HepG2 (cell line): ENCODE data around the gene C2CD2. TPM values are rescaled to one million over a fixed set of nuclear protein-coding genes. Genes with fewer than 3 reads are reported as not detected.

Experiments used
- CCDC6 ChIP-seq: sonication (generic); formaldehyde crosslinking; IDR thresholded peaks from 2 replicates; pipeline ENCODE4 v1.8.1; 2022; ENCODE audit warnings: mild to moderate bottlenecking, missing genetic modification reagents, moderate library complexity
- CHD2 ChIP-seq: IDR thresholded peaks from 2 replicates; pipeline ENCODE4 v1.6.1; 2011; ENCODE audit warnings: low read depth, low read length, improper control_type of control experiment
- HOXD1 ChIP-seq: sonication (generic); formaldehyde crosslinking; IDR thresholded peaks from 2 replicates; pipeline ENCODE4 v1.5.0; 2020; ENCODE audit warnings: missing genetic modification reagents
- KLF15 ChIP-seq: sonication (generic); formaldehyde crosslinking; IDR thresholded peaks from 2 replicates; pipeline ENCODE4 v1.8.1; 2023; ENCODE audit warnings: borderline replicate concordance, mild to moderate bottlenecking, inconsistent platforms, missing genetic modification reagents, mixed read lengths
- NAIF1 ChIP-seq: sonication (generic); formaldehyde crosslinking; IDR thresholded peaks from 2 replicates; pipeline ENCODE4 v1.5.0; 2020; ENCODE audit warnings: mild to moderate bottlenecking, missing genetic modification reagents, borderline replicate concordance
- NFYC ChIP-seq: IDR thresholded peaks from 2 replicates; pipeline ENCODE4 v1.6.1; 2016; ENCODE audit warnings: missing genetic modification reagents, missing compliant biosample characterization
- NR2F6 ChIP-seq, 2 experiments: IDR thresholded peaks; 2 replicates each; pipeline ENCODE4 v1.6.1; 2016; ENCODE audit warnings: antibody characterized with exemption in 1 of 2, mild to moderate bottlenecking in 1 of 2
- PAWR ChIP-seq: sonication (generic); formaldehyde crosslinking; IDR thresholded peaks from 2 replicates; pipeline ENCODE4 v1.4.0; 2020; ENCODE audit warnings: missing genetic modification reagents, mild to moderate bottlenecking, borderline replicate concordance
- PLRG1 ChIP-seq: fragments of 450-650 bp; conservative IDR thresholded peaks from 2 replicates; pipeline ENCODE4 v1.6.1; 2016
- POGZ ChIP-seq: sonication (generic); formaldehyde crosslinking; IDR thresholded peaks from 2 replicates; pipeline ENCODE4 v1.4.0; 2020; ENCODE audit warnings: mild to moderate bottlenecking, missing genetic modification reagents
- SALL2 ChIP-seq: sonication (generic); formaldehyde crosslinking; IDR thresholded peaks from 2 replicates; pipeline ENCODE4 v1.8.1; 2023; ENCODE audit warnings: mild to moderate bottlenecking, missing genetic modification reagents, inconsistent platforms
- SOX13 ChIP-seq, 3 experiments: fragments of 450-650 bp in 1 of 3; sonication (generic) in 1 of 3; formaldehyde crosslinking in 1 of 3; IDR thresholded peaks in 2 of 3; conservative IDR thresholded peaks in 1 of 3; 2 replicates each; pipeline versions ENCODE4 v1.5.0 to v1.6.1; 2016 to 2020; ENCODE audit warnings: antibody characterized with exemption in 1 of 3, mild to moderate bottlenecking in 1 of 3, missing compliant biosample characterization in 1 of 3, missing genetic modification reagents in 1 of 3, moderate library complexity in 1 of 3
- XRCC5 ChIP-seq: fragments of 200-400 bp; formaldehyde crosslinking; optimal IDR thresholded peaks from 2 replicates; pipeline ENCODE3; 2017; ENCODE audit warnings: mild to moderate bottlenecking, low read length
- ZNF546 ChIP-seq: sonication (generic); formaldehyde crosslinking; conservative IDR thresholded peaks from 2 replicates; pipeline ENCODE4 v1.8.1; 2023; ENCODE audit warnings: mild to moderate bottlenecking, missing genetic modification reagents
- ZNF563 ChIP-seq: sonication (generic); formaldehyde crosslinking; IDR thresholded peaks from 2 replicates; pipeline ENCODE4 v1.8.0; 2022; ENCODE audit warnings: mild to moderate bottlenecking, moderate library complexity, missing genetic modification reagents
- ZNF777 ChIP-seq: sonication (generic); formaldehyde crosslinking; IDR thresholded peaks from 2 replicates; pipeline ENCODE4 v1.4.0; 2020; ENCODE audit warnings: missing genetic modification reagents
- ZSCAN12 ChIP-seq: sonication (generic); formaldehyde crosslinking; IDR thresholded peaks from 2 replicates; pipeline ENCODE4 v1.9.0; 2021; ENCODE audit warnings: mild to moderate bottlenecking, missing genetic modification reagents
- polyA plus RNA-seq, 8 experiments: library from polyadenylated mRNA; depleted of rRNA in 3 of 8; stranded (reverse) in 7 of 8; unstranded in 1 of 8; fragments of >200 nt; fragmentation: Illumina TruSeq in 4 of 8; extraction: Trizol in 4 of 8; gene quantifications; 2 replicates each; pipeline versions ENCODE4 v1.2.1 to v1.2.3, GENCODE V29; 2011 to 2016; ENCODE audit warnings: low read depth in 4 of 8, missing spikeins in 1 of 8, mixed read lengths in 1 of 8; ENCODE audit not compliant: insufficient read depth in 1 of 8
- total RNA-seq, 5 experiments: library from RNA; depleted of rRNA; stranded (reverse); fragments of >200 nt; fragmentation: Illumina TruSeq; extraction: Trizol; gene quantifications; 2 replicates each; pipeline ENCODE4 v1.2.3, GENCODE V29; 2016; ENCODE audit warnings: low read depth in 1 of 5
- TF ChIP-seq, protein P1 (sequence below): sonication (generic); formaldehyde crosslinking; IDR thresholded peaks from 2 replicates; pipeline ENCODE4 v1.5.0; 2020; ENCODE audit warnings: mild to moderate bottlenecking, missing genetic modification reagents
- TF ChIP-seq, protein P2 (sequence below): IDR thresholded peaks from 2 replicates; pipeline ENCODE4 v1.6.1; 2016; ENCODE audit warnings: low read depth, control low read depth
- TF ChIP-seq, protein P3 (sequence below): sonication (generic); formaldehyde crosslinking; IDR thresholded peaks from 2 replicates; pipeline ENCODE4 v1.4.0; 2020; ENCODE audit warnings: missing genetic modification reagents, borderline replicate concordance

Gene C2CD2
- total and polyA plus RNA-seq, 2 of the 13 experiments (the other 11 are each of a cell fraction or from before 2014, with no cell fraction given), result 12.5 to 19.7 TPM

DNA sequence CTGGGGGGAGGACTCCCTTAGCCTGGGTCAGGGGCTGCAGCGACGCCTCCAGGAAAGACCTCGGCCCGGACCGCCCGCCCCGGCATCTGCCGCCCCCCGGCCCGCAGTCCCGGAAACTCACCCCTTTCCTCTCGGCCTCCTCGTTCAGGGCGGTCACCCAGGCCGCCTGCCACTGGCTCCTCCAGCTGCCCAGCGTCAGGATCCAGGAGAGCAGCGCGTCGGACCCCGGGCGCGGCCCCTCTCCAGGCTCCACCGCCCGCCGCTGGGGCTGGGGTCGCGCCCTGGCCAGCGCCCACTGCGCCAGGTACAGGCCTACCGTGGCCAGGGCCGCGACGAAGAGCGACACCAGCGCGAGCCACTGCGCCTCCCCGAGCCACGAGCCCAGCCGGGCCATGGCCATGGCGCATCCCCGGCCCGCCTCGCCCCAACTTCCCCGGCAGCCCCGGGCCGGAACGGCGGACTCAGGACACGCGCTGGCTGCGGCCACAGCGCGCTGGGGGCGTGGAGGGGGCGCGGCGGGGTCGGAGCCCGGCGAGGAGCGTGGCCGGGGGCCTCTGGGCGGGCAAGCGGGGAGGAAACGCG lies 478 bp downstream of the C2CD2 start (continued):
- TF ChIP-seq, protein P1, sequence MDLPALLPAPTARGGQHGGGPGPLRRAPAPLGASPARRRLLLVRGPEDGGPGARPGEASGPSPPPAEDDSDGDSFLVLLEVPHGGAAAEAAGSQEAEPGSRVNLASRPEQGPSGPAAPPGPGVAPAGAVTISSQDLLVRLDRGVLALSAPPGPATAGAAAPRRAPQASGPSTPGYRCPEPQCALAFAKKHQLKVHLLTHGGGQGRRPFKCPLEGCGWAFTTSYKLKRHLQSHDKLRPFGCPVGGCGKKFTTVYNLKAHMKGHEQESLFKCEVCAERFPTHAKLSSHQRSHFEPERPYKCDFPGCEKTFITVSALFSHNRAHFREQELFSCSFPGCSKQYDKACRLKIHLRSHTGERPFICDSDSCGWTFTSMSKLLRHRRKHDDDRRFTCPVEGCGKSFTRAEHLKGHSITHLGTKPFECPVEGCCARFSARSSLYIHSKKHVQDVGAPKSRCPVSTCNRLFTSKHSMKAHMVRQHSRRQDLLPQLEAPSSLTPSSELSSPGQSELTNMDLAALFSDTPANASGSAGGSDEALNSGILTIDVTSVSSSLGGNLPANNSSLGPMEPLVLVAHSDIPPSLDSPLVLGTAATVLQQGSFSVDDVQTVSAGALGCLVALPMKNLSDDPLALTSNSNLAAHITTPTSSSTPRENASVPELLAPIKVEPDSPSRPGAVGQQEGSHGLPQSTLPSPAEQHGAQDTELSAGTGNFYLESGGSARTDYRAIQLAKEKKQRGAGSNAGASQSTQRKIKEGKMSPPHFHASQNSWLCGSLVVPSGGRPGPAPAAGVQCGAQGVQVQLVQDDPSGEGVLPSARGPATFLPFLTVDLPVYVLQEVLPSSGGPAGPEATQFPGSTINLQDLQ (CRISPR knock-in tag), result no peak
- TF ChIP-seq POGZ (CRISPR knock-in tag) (no peak), KLF15 (CRISPR knock-in tag) (no peak), NAIF1 (CRISPR knock-in tag) (no peak), ZSCAN12 (CRISPR knock-in tag) (no peak), ZNF563 (CRISPR knock-in tag) (peak; percentile 68; the same call in 1 of the 2 replicates), ZNF546 (no peak), PLRG1 (no peak), CHD2 (no peak), SALL2 (CRISPR knock-in tag) (no peak), XRCC5 (no peak), PAWR (CRISPR knock-in tag) (no peak), HOXD1 (0 out of 2 replicates have a peak, but pooled peaks have one; percentile 29), SOX13 (IDR thresholded peaks at IDR 0.05) (no peak), SOX13 (CRISPR knock-in tag; conservative IDR thresholded peaks at IDR 0.05 in 1 of 2, IDR thresholded peaks at IDR 0.05 in 1 of 2) (no peak), CCDC6 (CRISPR knock-in tag) (no peak), NR2F6 (IDR thresholded peaks at IDR 0.05) (no peak), NR2F6 (CRISPR knock-in tag; IDR thresholded peaks at IDR 0.05) (no peak), NFYC (CRISPR knock-in tag) (no peak), ZNF777 (CRISPR knock-in tag) (peak; percentile 51)
- TF ChIP-seq, protein P2, sequence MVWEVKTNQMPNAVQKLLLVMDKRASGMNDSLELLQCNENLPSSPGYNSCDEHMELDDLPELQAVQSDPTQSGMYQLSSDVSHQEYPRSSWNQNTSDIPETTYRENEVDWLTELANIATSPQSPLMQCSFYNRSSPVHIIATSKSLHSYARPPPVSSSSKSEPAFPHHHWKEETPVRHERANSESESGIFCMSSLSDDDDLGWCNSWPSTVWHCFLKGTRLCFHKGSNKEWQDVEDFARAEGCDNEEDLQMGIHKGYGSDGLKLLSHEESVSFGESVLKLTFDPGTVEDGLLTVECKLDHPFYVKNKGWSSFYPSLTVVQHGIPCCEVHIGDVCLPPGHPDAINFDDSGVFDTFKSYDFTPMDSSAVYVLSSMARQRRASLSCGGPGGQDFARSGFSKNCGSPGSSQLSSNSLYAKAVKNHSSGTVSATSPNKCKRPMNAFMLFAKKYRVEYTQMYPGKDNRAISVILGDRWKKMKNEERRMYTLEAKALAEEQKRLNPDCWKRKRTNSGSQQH (CRISPR knock-in tag), result no peak
- TF ChIP-seq, protein P3, sequence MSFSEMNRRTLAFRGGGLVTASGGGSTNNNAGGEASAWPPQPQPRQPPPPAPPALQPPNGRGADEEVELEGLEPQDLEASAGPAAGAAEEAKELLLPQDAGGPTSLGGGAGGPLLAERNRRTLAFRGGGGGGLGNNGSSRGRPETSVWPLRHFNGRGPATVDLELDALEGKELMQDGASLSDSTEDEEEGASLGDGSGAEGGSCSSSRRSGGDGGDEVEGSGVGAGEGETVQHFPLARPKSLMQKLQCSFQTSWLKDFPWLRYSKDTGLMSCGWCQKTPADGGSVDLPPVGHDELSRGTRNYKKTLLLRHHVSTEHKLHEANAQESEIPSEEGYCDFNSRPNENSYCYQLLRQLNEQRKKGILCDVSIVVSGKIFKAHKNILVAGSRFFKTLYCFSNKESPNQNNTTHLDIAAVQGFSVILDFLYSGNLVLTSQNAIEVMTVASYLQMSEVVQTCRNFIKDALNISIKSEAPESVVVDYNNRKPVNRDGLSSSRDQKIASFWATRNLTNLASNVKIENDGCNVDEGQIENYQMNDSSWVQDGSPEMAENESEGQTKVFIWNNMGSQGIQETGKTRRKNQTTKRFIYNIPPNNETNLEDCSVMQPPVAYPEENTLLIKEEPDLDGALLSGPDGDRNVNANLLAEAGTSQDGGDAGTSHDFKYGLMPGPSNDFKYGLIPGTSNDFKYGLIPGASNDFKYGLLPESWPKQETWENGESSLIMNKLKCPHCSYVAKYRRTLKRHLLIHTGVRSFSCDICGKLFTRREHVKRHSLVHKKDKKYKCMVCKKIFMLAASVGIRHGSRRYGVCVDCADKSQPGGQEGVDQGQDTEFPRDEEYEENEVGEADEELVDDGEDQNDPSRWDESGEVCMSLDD (CRISPR knock-in tag), result peak; percentile 27; the same call in 1 of the 2 replicates
